ENCODE results near the gene ANKRD11. TPM values are rescaled to one million over a fixed set of nuclear protein-coding genes. Genes with fewer than 3 reads are reported as not detected.
"Not testable (repeated sequence)": the region's sequence is repeated elsewhere in the genome, so short reads cannot be mapped to it uniquely, and the experiment has no call there.

Gene ANKRD11
- polyA plus RNA-seq, 3 donors: 98.3 to 127 (median 111) TPM

GRCh38 chr16:89274561-89275283 lies 215.6 kb downstream of the ANKRD11 start:
- DNase-seq (ENCODE audit: extremely low read depth in 1 of 11, low read depth in 9 of 11, low spot score in 4 of 11): no peak

DNA sequence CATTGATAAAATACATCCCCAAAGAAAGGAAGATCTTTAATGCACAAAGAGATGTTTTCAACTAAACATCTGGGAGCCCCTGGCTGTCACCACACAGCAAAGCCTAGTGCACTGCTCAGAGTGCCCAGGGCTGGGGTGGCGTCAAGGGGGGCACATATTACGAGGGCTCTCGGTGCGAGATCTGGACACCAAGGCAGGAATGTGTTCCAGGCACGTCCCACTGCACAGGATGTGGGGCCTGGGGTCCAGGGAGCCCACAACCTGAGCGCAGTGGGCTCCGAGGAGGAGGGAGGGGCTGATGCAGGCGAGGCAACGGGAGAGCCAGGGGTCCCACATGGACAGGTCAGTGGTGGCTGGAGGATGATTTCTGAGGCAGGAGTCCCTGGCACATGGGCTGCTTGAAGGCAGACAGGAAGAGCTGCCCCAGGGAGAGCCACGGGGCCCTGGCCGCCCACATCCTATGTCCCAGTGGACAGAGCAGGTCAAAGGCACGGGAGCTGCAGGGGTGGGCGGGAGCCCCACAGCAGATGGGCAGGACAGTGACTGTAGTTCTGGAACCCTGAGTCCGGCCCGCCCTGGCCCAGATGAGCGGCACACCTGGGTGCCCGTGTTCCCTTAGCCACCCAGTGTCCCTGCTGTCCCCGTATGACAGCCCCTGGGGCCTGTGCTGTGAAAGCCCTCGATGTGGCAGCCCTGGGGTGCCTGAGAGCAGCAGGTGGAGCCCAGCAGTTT lies 216.5 kb downstream of the ANKRD11 start:
- no peak for DNase-seq (ENCODE audit: extremely low read depth in 1 of 11, low read depth in 9 of 11, low spot score in 4 of 11)

GRCh38 chr16:89272631-89273030 lies 217.7 kb downstream of the ANKRD11 start:
- DNase-seq (ENCODE audit: extremely low read depth in 1 of 11, low read depth in 9 of 11, low spot score in 4 of 11): no peak

GRCh38 chr16:89270666-89271345 lies 219.6 kb downstream of the ANKRD11 start:
- DNase-seq (ENCODE audit: extremely low read depth in 1 of 11, low read depth in 9 of 11, low spot score in 4 of 11): no peak

DNA sequence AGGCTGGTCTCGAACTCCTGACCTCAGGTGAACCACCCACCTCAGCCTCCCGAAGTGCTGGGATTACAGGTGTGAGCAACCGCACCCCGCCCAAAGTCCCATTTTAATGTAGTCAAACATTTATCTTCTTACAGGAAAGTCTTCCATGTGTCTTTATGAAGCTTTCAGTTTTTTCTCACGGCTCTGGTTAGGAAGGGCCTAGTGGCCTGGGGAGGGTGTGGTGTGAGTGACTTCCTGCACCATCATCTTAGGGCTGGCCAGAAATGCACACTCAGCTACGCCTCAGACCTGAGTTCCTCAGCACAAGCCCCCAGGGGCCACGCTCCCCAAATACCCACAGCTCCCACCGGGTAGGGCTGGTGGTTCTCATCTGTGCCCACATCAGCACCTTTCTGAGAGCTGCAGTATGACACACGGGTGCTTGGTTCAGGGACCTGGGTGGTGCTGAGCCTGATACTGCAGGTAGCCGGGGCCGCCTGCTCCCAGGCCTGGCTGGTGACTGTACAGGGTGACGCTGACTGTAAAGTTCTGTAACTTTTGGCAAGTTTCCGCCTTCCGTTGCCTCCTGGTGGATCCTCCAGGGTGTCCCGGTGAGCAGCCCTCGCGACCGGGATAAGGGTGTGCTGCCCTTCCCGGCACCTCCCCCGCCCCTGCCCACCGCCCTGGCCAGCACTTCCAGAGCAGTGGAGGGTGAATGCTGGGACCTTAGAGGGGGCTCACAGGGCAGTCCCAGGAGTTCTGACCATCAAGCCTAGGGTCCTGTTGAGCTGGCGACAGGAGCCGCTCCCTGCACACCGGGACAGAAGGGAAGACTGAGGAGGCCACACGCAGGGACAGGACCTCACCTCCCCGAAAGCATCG lies 220.3 kb downstream of the ANKRD11 start:
- DNase-seq (ENCODE audit: extremely low read depth in 1 of 11, low read depth in 9 of 11, low spot score in 4 of 11): no peak

DNA sequence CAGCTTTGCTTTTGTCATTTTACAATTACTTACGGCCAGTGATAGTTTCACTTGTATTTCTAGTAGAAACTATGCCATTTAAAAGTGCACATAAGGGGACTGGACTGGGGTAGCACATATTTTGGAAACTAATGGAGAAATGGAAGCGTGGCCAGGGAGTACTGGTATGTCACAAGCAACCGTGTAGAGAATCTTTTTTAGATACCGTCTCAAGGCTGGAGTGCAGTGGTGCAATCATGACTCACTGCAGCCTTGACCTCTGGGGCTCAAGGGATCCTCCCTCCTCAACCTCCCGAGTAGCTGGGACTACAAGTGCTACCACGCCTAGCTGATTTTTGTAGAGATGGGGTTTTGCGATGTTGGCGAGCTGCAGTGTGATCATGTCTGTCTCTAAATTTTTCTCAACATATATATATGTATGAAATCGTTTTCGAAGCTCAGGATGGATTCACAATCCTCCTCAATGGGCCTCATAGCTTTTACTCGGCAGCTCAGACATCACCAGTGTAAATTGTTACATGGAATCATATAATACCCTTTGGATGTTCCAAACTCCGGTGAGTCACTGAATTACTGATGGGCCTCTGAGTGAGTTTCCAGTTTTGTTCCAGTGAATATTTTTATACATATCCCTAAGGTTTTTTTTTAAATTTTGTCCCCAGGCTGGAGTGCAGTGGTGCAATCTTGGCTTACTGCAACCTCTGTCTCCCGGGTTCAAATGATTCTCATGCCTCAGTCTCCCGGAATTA lies 221.2 kb downstream of the ANKRD11 start:
- no peak for DNase-seq (ENCODE audit: extremely low read depth in 1 of 11, low read depth in 9 of 11, low spot score in 4 of 11)

- no peak for DNase-seq (ENCODE audit: extremely low read depth in 1 of 11, low read depth in 9 of 11, low spot score in 4 of 11)
These were observed 221.8 kb downstream of the ANKRD11 start for GRCh38 chr16:89268585-89268984.

DNA sequence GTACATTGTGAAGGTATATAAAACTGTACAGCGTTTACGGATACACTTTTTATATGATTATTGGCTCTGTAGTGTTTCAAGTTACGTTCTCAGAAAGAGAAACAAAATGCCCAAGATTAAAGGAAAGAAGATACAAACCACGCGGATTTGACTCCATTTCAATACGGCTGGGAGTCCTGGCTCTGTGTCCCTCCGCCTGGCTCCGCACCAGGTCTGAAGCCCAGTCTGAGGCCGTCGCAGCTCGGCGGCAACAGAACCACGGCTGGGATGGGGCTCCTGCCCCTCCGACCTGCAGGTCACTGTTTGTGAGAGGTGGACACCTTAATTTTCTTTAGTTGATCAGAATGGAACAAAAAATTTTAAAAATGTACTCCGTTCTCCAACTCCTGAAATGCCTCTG lies 222.6 kb downstream of the ANKRD11 start:
- DNase-seq (ENCODE audit: extremely low read depth in 1 of 11, low read depth in 9 of 11, low spot score in 4 of 11): not testable (repeated sequence)

- DNase-seq (ENCODE audit: extremely low read depth in 1 of 11, low read depth in 9 of 11, low spot score in 4 of 11): no peak
These were observed 223.7 kb downstream of the ANKRD11 start for GRCh38 chr16:89266521-89267134.

DNA sequence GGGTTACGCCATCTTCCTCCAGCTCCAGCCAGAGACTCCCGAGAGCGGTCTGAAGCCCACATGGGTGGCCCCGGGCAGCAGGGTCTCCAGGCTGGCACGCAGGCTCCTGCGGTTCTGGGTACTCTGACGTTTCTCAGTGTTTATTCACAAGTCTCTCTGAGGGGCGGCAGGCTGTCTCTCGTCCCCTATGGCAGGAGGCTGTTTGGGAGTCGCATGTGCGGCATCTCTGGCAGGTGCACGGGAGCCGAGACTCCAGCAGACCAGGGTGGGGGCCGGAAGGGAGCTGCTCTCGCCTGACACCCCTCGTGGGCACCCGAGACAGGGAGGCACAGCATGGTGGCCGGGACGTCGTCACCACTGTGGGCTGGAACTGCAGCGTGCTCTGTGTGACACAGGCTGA lies 224.7 kb downstream of the ANKRD11 start:
- no peak for DNase-seq (ENCODE audit: extremely low read depth in 1 of 11, low read depth in 9 of 11, low spot score in 4 of 11)

DNA sequence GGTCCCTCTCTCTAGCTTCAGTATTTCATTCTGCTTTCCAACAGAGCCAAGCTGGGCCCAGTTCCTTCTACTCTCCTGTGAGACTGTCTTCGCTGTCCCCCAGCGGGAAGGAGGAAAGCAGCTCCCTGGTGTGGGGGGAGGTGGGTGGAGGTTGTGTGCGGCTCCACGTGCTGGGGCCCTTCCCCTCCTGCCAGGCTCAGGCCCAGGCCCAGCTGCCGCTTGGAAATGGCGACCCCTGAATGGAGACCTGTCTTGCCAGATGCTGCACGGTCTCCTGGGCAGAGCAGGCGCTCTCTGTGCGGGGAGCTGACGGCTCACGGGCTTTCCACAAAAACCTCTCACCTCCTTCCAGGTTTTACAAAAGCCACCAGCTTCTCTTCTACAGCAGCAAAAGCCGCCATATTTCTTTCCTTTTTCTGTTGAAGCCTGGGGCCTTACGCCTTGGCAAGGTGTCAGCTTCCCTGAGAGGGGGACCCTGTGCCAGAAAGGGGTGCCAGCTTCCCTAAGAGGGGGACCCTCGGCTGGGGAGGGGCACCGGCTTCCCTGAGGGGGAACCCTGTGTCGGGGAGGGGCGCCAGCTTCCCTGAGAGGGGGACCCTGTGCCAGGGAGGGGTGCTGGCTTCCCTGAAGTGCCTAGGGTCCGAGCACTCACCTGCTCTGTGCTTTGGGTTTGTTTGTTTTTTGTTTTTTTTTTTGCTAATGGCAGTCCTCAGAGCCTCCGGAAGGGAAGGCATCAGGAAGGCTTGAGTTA lies 225.4 kb downstream of the ANKRD11 start:
- no peak for DNase-seq (ENCODE audit: extremely low read depth in 1 of 11, low read depth in 9 of 11, low spot score in 4 of 11)

DNA sequence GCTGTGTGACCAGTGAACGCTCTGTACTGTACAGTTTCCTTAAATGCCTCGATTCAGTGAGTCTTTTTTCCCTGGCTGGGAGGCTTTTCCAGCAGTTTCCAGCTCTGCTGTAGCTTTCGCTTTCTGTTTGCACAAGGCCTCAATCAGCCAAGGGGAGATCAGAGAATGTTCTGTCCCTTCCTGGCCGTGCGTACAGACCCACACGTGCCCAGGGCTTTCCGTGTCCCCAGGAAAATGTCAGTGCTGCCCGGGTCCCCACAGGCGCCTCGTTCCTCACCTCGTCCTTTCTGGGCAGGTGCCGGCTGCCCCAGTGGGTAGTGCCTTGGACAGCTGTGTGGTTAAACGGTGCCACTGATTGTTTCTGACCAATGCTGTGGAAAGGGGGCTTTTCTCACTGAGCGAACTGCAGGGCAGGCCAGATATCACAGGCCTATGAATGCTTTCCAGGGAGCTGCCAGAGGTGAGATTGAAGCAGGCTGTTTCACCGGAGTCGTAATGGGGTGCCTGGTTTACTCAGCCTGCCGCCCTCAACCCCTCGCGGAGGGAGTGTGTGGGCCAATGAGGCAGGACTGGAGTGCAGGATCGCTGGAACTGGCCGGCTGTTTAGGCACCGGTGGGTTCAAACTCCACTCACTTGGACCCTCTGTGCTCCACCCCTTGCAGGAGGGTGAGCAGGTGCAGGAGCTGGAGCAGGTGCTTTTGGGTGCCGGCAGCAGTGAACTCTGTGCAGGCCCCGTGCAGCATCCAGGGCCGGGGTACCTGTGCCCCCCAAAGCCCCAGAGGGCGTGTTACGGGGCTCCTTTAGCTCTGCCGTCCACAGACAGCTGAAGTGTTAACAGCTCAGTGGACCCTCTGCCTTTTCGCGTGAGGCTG lies 228.4 kb downstream of the ANKRD11 start:
- no peak for DNase-seq (ENCODE audit: extremely low read depth in 1 of 11, low read depth in 9 of 11, low spot score in 4 of 11)

DNA sequence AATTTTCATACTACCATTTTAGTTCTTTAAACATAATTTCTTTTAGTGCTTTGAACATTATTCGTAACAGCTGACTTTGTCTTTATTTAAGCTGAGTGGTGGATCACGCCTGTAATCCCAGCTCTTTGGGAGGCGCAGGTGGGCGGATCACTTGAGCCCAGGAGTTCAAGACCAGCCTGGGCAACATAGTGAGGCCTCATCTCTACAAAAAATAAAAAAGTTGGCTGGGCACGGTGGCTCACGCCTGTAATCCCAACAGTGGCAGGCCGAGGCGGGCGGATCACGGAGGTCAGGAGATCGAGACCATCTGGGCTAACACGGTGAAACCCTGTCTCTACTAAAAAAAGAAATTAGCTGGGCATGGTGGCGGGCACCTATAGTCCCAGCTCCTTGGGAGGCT lies 230.5 kb downstream of the ANKRD11 start:
- DNase-seq (ENCODE audit: extremely low read depth in 1 of 11, low read depth in 9 of 11, low spot score in 4 of 11): not testable (repeated sequence)

GRCh38 chr16:89257757-89258465 lies 232.4 kb downstream of the ANKRD11 start:
- no peak for DNase-seq (ENCODE audit: extremely low read depth in 1 of 11, low read depth in 9 of 11, low spot score in 4 of 11)

DNA sequence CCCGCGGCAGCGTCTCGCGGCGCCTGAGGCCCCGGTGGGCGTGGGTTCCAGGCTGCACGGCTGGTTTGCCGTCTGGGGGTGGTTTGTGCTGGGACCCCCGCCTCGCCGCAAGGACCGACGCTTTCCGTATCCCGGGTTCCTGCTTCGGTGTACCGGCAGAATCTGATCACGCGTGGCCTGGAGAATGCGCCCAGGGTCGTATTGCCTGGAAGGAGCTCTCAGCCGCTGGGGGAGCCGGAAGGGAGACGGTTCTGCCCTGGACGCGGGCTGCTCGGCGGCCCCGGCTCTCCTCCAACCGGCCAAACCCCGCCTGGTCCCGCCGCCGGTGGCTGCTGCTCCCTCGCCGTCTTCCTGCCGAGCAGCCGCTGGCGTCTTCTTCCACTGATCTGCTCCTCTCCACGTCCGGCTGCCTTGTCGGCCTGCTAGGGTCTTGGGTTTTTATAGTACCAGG lies 233.1 kb downstream of the ANKRD11 start:
- DNase-seq (ENCODE audit: extremely low read depth in 1 of 11, low read depth in 9 of 11, low spot score in 4 of 11): no peak
